CD14-positive monocyte (primary cell): Measurements from ENCODE around the gene APBA2. TPM values are rescaled to one million over a fixed set of nuclear protein-coding genes. Genes with fewer than 3 reads are reported as not detected.

ENCODE experiments used
- DNase-seq, 3 donors: peaks; one replicate each; pipeline ENCODE4 v3.0.0-alpha.2; 2011 to 2022
- H2AFZ ChIP-seq: 2 replicates; pipeline ENCODE4 v1.6.0; 2012; ENCODE audit warnings: mild to moderate bottlenecking, low read depth, low read length, inconsistent platforms; ENCODE audit not compliant: insufficient read depth, poor library complexity, severe bottlenecking
- H3K27ac ChIP-seq, 2 donors: 1 replicate in 1 of 2; 2 replicates in 1 of 2; pipeline ENCODE4 v1.5.1; 2012 to 2013; ENCODE audit warnings: low read length in 2 of 2, control low read depth in 1 of 2, inconsistent platforms in 1 of 2, low read depth in 1 of 2, mild to moderate bottlenecking in 1 of 2
- H3K27me3 ChIP-seq, 2 donors: one replicate each; pipeline versions ENCODE4 v1.6.0 to v1.6.1; 2011 to 2013; ENCODE audit warnings: low read length in 2 of 2; ENCODE audit not compliant: control insufficient read depth in 2 of 2, insufficient read depth in 2 of 2
- H3K36me3 ChIP-seq, 2 donors: replicated peaks in 1 of 2; 1 replicate in 1 of 2; 2 replicates in 1 of 2; pipeline versions ENCODE4 v1.5.1 to v1.6.1; 2012 to 2013; ENCODE audit warnings: low read length in 2 of 2, control low read depth in 1 of 2, inconsistent platforms in 1 of 2, mild to moderate bottlenecking in 1 of 2; ENCODE audit not compliant: insufficient read depth in 2 of 2, control insufficient read depth in 1 of 2
- H3K4me1 ChIP-seq, 2 donors: 1 replicate in 1 of 2; 2 replicates in 1 of 2; pipeline versions ENCODE4 v1.5.1 to v1.6.1; 2012 to 2013; ENCODE audit warnings: low read length in 2 of 2, control low read depth in 1 of 2, inconsistent platforms in 1 of 2, mild to moderate bottlenecking in 1 of 2, moderate library complexity in 1 of 2; ENCODE audit not compliant: insufficient read depth in 2 of 2, control insufficient read depth in 1 of 2
- H3K4me2 ChIP-seq: replicated peaks from 2 replicates; pipeline ENCODE3; 2012; ENCODE audit warnings: low read length, moderate library complexity, mild to moderate bottlenecking; ENCODE audit not compliant: poor library complexity, severe bottlenecking; ENCODE audit errors: extremely low read depth
- H3K4me3 ChIP-seq, 3 experiments: fragments of 200-600 bp in 1 of 3; sonication (generic) in 1 of 3; replicated peaks in 1 of 3; 1 replicate in 2 of 3; 2 replicates in 1 of 3; pipeline ENCODE4 v1.5.1; 2011 to 2013; ENCODE audit warnings: low read length in 3 of 3, mild to moderate bottlenecking in 3 of 3, control low read depth in 2 of 3, low read depth in 2 of 3, inconsistent platforms in 1 of 3, moderate library complexity in 1 of 3
- H3K79me2 ChIP-seq: 2 replicates; pipeline ENCODE4 v1.6.0; 2012; ENCODE audit warnings: mild to moderate bottlenecking, control low read depth, inconsistent platforms, low read length, moderate library complexity; ENCODE audit not compliant: insufficient read depth
- H3K9ac ChIP-seq: 2 replicates; pipeline ENCODE4 v1.6.0; 2017; ENCODE audit warnings: low read length, mild to moderate bottlenecking; ENCODE audit not compliant: insufficient read depth, poor library complexity, severe bottlenecking
- H3K9me3 ChIP-seq, 2 donors: replicated peaks in 1 of 2; 1 replicate in 1 of 2; 2 replicates in 1 of 2; pipeline versions ENCODE4 v1.5.1 to v1.6.1; 2012 to 2013; ENCODE audit warnings: low read length in 2 of 2, control low read depth in 1 of 2; ENCODE audit not compliant: control insufficient read depth in 1 of 2, insufficient read depth in 1 of 2
- H4K20me1 ChIP-seq: 2 replicates; pipeline ENCODE4 v1.6.0; 2012; ENCODE audit warnings: mild to moderate bottlenecking, low read length, control low read depth, moderate library complexity; ENCODE audit not compliant: insufficient read depth
- H3K27ac Mint-ChIP-seq, 7 donors: one replicate each; pipeline ENCODE4 v1.8.0; 2020; ENCODE audit warnings: mild to moderate bottlenecking in 7 of 7, mixed read lengths in 7 of 7, moderate library complexity in 6 of 7, inconsistent platforms in 2 of 7
- H3K27me3 Mint-ChIP-seq, 3 donors: one replicate each; pipeline ENCODE4 v1.8.0; 2021 to 2022; ENCODE audit warnings: low read depth in 3 of 3, mild to moderate bottlenecking in 3 of 3, mixed read lengths in 3 of 3, moderate library complexity in 3 of 3, inconsistent platforms in 1 of 3
- H3K36me3 Mint-ChIP-seq, 2 donors: one replicate each; pipeline ENCODE4 v1.8.0; 2020; ENCODE audit warnings: mixed read lengths in 2 of 2, inconsistent platforms in 1 of 2, mild to moderate bottlenecking in 1 of 2
- H3K4me1 Mint-ChIP-seq: one replicate; pipeline ENCODE4 v1.8.0; 2020; ENCODE audit warnings: mild to moderate bottlenecking, mixed read lengths
- H3K4me3 Mint-ChIP-seq, 2 donors: one replicate each; pipeline ENCODE4 v1.8.0; 2020; ENCODE audit warnings: mild to moderate bottlenecking in 2 of 2, mixed read lengths in 2 of 2, moderate library complexity in 1 of 2
- H3K9me3 Mint-ChIP-seq, 7 donors: one replicate each; pipeline ENCODE4 v1.8.0; 2020 to 2022; ENCODE audit warnings: mixed read lengths in 7 of 7, mild to moderate bottlenecking in 6 of 7, moderate library complexity in 6 of 7, inconsistent platforms in 2 of 7
- CTCF ChIP-seq: fragments of 200-600 bp; IDR thresholded peaks from one replicate; pipeline ENCODE4 v1.8.0; 2022; ENCODE audit warnings: antibody characterized with exemption, mild to moderate bottlenecking
- WGBS: methylation state at CpG from one replicate; pipeline ENCODE4 v1.1.5; 2013; ENCODE audit warnings: missing lambda C conversion rate; ENCODE audit not compliant: insufficient coverage; 5-methylcytosine and 5-hydroxymethylcytosine counted together
- intact Hi-C, 2 donors: fragments of 100-400 bp; cut with micrococcal nuclease; formaldehyde crosslinking; loops; one replicate each; pipeline versions ENCODE4 v1.15.0 to v1.15.1; 2023
- polyA plus RNA-seq, 3 donors: library from polyadenylated mRNA; depleted of rRNA in 1 of 3; unstranded in 2 of 3; stranded (reverse) in 1 of 3; fragments of 300-500 nt in 2 of 3; fragments of >200 nt in 1 of 3; fragmentation: Illumina TruSeq in 2 of 3; gene quantifications; 1 replicate in 2 of 3; 2 replicates in 1 of 3; pipeline ENCODE4 v1.2.3, GENCODE V29; 2012 to 2021

The APBA2 gene
- polyA plus RNA-seq, 3 donors: 0.30 TPM; not detected in 2

GRCh38 chr15:29098652-29099051, 212.9 kb downstream of the APBA2 start:
- Histone ChIP-seq H2AFZ (no peak overlapping the region), H3K4me1 (peaks cover 3 to 5% of the 10 kb centered on the region in 2 donors), H3K36me3 (no peaks in the 10 kb centered on the region), H3K9me3 (no peaks in the 10 kb centered on the region), H3K27me3 (no peaks in the 10 kb centered on the region), H3K79me2 (no peaks in the 10 kb centered on the region), H3K4me3 (no peak overlapping the region), H3K4me2 (no peak overlapping the region), H3K9ac (no peak overlapping the region), H4K20me1 (no peaks in the 10 kb centered on the region), H3K27ac (no peak overlapping the region)
- Mint-ChIP-seq H3K9me3 (peaks cover 0 to 2% (median 0%) of the 10 kb centered on the region in 7 donors), H3K27ac (no peak overlapping the region), H3K4me1 (peaks cover 1% of the 10 kb centered on the region), H3K27me3 (peaks cover 1 to 8% (median 2%) of the 10 kb centered on the region in 3 donors), H3K36me3 (no peaks in the 10 kb centered on the region), H3K4me3 (no peak overlapping the region)
- no peak for DNase-seq
- WGBS: 97% methylated on average over 13 of the region's 13 CpGs
- TF ChIP-seq CTCF: no peak
- intact Hi-C loops: no loop called here

DNA sequence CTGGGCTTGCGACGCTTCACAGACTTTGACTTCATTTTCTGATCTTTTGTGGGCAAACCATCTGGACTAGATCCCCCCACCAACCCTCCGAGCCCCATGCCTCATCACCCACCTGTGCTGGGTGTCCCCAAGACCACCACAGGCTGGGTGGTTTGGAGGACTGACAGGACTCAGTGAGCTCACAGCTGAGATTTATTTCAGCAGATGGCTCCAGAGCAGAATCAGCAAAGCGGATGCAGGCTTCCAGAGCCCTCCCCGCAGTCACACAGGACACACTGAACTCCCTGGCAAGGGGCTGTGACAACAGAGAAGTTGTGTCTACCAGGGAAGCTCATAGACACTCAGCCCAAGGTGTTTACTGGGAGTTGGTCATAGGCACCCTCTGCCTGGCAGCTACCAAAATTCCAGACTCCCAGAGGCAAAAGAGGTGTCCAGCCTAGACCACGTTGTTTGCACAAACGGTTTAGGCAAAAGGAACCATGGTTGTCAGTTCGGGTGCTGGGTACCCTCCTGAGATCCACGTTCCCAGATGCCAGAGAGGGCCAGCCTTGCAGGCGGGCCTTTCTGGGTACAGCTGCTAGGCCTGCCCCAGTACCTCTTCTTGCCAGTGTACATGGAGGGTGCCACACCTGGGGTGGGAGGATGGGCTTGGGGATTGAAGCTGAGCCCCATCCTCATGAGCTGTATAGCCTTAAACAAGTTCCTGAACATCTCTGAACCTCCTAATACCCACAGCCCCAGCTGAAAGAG, 213.5 kb downstream of the APBA2 start:
- intact Hi-C loops: no loop called here
- Histone ChIP-seq H3K27me3 (no peaks in the 10 kb centered on the region), H3K9me3 (no peaks in the 10 kb centered on the region), H3K36me3 (no peaks in the 10 kb centered on the region), H3K79me2 (no peaks in the 10 kb centered on the region), H3K4me3 (no peak overlapping the region), H3K4me1 (peaks cover 3 to 6% of the 10 kb centered on the region in 2 donors), H4K20me1 (no peaks in the 10 kb centered on the region), H3K9ac (no peak overlapping the region), H3K4me2 (no peak overlapping the region), H3K27ac (no peak overlapping the region), H2AFZ (no peak overlapping the region)
- no peak overlapping the region for H3K4me3 Mint-ChIP-seq
- H3K36me3 Mint-ChIP-seq: no peaks in the 10 kb centered on the region
- H3K27ac Mint-ChIP-seq: no peak overlapping the region
- peaks cover 1% of the 10 kb centered on the region for H3K4me1 Mint-ChIP-seq
- no peak for DNase-seq
- H3K9me3 Mint-ChIP-seq: peaks cover 0 to 2% (median 0%) of the 10 kb centered on the region in 7 donors
- TF ChIP-seq CTCF: no peak
- peaks cover 2 to 9% (median 5%) of the 10 kb centered on the region in 3 donors for H3K27me3 Mint-ChIP-seq
- WGBS: 88% methylated on average over 7 of the region's 10 CpGs
